Subcutaneous adipose tissue (tissue), 4 donors: Measurements from ENCODE around the gene RHBDL1. TPM values are rescaled to one million over a fixed set of nuclear protein-coding genes. Genes with fewer than 3 reads are reported as not detected.

Experiments
- total RNA-seq, 4 donors: library from RNA; depleted of rRNA; stranded (reverse); fragments of >200 nt; gene quantifications; one replicate each; pipeline ENCODE4 v1.1.0, GENCODE V29; 2016
- TF ChIP-seq, protein P1 (sequence below): fragments of 450-650 bp; IDR thresholded peaks from one replicate; pipeline ENCODE4 v1.5.1; 2016; ENCODE audit warnings: low read depth, mild to moderate bottlenecking, control low read depth, antibody characterized with exemption, moderate library complexity

Gene RHBDL1
- total RNA-seq, 4 donors from 2014 or later: 0.66 to 1.7 (median 1.3) TPM; not detected in 1

GRCh38 chr16:681746-682427 is 6.4 kb downstream of the RHBDL1 start:
- TF ChIP-seq, protein P1, sequence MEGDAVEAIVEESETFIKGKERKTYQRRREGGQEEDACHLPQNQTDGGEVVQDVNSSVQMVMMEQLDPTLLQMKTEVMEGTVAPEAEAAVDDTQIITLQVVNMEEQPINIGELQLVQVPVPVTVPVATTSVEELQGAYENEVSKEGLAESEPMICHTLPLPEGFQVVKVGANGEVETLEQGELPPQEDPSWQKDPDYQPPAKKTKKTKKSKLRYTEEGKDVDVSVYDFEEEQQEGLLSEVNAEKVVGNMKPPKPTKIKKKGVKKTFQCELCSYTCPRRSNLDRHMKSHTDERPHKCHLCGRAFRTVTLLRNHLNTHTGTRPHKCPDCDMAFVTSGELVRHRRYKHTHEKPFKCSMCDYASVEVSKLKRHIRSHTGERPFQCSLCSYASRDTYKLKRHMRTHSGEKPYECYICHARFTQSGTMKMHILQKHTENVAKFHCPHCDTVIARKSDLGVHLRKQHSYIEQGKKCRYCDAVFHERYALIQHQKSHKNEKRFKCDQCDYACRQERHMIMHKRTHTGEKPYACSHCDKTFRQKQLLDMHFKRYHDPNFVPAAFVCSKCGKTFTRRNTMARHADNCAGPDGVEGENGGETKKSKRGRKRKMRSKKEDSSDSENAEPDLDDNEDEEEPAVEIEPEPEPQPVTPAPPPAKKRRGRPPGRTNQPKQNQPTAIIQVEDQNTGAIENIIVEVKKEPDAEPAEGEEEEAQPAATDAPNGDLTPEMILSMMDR: no peak

DNA sequence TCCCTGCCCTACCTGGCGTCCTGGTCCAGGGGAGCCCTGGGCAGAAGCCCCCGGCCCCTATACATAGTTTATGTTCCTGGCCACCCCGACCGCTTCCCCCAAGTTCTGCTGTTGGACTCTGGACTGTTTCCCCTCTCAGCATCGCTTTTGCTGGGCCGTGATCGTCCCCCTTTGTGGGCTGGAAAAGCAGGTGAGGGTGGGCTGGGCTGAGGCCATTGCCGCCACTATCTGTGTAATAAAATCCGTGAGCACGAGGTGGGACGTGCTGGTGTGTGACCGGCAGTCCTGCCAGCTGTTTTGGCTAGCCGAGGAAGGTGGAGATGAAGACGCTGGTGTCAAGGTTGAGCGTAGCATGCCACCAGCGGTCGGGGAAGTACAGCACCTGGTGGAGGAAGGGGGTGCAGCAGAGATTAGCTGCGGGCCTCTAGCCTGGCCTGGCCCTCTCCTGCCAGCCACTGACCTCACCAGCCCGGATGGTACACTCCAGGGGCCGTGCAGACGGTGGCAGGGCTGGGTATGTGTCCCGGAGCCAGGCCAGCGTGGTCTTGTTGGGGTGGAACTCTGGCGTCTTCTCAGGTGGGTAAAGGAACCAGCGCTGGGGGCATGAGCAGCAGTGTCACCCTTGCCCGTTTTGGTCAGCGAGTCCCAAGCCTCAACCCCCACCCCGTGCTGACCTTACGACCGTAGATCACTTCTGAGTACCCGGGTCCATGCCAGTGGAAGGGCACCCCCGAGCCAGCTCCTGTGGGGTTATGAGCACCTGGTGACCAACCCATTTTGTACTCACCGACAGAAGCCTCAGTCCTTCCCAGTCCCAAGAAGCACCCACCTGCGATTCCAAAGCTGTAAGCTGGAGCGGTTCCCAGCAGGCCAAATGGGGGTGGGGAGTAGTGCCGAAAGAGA is 7.3 kb downstream of the RHBDL1 start:
- TF ChIP-seq, protein P1: no peak

- TF ChIP-seq, protein P1: no peak
Measured at GRCh38 chr16:683396-684070, 8.1 kb downstream of the RHBDL1 start.

DNA sequence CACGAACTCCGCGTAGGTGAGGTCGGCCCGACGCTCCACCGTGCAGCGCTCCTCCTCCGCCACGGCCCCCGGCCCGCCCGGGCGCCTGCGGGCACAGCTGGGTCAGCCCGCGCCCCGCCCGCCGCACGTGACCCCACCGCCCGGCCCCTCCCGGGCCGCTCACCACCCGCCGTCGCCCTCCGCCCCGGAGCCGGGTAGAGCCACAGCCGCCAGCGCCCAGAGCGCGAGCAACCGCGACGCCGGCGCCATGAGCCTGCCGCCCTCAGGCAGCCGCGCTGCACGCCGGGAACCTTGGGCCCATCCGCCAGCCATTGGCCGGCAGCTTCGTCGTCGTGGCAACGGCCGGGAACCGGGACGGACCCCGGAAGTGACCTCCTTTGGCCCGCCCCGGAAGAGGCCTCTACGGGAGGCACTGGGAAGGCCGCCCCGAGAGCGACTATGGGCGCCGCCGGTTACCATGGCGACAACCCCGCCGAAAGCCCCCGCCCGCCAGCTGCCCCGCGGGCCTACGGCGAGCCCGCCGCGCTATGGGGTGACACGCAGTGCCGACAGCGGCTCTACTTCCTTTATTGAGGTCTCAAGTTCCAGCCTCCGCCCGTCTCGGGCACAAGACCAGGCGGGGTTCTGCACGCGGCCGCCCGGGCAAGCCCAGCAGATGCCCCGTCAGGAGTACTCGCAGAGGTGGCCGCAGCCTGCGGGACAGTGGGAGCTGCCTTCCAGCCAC is 8.8 kb downstream of the RHBDL1 start, which contains the start of gene JMJD8:
JMJD8 (minus strand) TSS at position 264 of the 724 bp plus-strand sequence; CDS start at position 249, 15 bp downstream.
- TF ChIP-seq, protein P1: no peak

DNA sequence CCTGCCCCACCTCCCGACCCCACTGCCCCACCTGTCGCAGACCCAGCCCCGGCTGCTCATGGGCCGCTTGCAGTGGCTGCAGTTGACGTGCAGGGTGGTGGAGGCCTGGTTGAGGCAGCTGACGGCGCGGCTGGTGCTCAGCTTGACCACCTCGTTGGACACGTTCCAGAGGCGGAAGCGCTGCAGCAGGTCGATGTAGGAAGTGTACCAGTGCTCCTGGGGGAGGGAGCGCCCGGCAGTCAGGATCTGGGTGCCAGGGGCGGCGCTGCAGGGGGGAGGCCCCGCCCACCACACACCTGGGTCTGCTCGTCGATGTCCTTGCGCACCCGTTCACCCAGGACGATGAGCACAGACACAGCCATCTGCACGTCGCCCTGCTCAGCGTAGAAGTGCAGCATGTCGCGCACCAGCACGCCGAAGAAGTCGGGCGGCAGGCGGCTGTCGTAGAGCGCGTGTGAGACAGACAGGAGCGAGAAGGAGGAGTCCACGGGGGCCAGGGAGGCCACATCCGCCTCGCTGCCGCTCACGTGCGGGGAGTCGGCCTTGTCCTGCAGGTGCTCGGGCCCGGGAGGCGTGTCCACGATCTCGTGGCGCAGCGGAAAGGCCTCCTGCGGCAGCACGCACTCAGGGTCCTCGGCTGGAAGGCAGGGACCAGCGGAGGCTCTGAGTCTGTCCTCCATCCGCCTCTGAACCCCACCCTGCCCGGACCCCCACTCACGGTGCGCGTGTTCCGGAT is 9.7 kb downstream of the RHBDL1 start:
- TF ChIP-seq, protein P1: no peak

DNA sequence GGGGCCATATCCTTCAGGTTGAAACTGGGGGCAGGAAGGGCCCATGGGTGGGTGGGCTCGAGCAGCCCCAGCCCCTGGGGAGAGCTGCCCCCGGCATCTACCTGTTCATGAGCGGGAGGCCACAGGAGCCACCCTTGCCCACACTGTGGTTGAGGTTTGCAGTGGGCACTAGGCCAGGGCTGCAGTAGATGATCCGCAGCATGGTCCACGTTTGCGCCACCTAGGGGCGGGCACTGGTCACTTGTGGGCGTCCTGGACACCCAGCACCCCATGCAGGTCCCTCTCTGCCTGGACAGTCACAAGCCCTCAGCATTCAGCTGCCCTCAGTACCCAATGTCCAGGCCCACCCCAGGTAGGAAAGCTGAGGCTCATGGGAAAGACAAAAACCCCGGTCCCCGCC is 10.5 kb downstream of the RHBDL1 start:
- TF ChIP-seq, protein P1: no peak
